Karpas-422 (cell line): ENCODE data around the gene KLF15. TPM values are rescaled to one million over a fixed set of nuclear protein-coding genes. Genes with fewer than 3 reads are reported as not detected.
"Not testable (repeated sequence)": the region's sequence is repeated elsewhere in the genome, so short reads cannot be mapped to it uniquely, and the experiment has no call there.

Experiments
- DNase-seq: peaks from one replicate; pipeline ENCODE4 v3.0.0-alpha.2; 2015
- H2AFZ ChIP-seq: fragments of 200-600 bp; sonication (generic); 2 replicates; pipeline ENCODE4 v1.6.1; 2014; ENCODE audit warnings: antibody characterized with exemption, low read length, mixed read lengths
- H3K27ac ChIP-seq: fragments of 200-600 bp; sonication (generic); 2 replicates; pipeline ENCODE4 v1.5.1; 2014; ENCODE audit warnings: mild to moderate bottlenecking, low read length, moderate library complexity
- H3K27me3 ChIP-seq: fragments of 200-600 bp; sonication (generic); 2 replicates; pipeline ENCODE4 v1.6.1; 2014; ENCODE audit warnings: low read length, mixed read lengths
- H3K36me3 ChIP-seq: fragments of 200-600 bp; sonication (generic); 2 replicates; pipeline ENCODE4 v1.6.1; 2014; ENCODE audit warnings: low read length, mixed read lengths; ENCODE audit not compliant: insufficient read depth
- H3K4me1 ChIP-seq: fragments of 200-600 bp; sonication (generic); 2 replicates; pipeline ENCODE4 v1.6.1; 2014; ENCODE audit warnings: mild to moderate bottlenecking, low read length, mixed read lengths
- H3K4me2 ChIP-seq: fragments of 200-600 bp; sonication (generic); 2 replicates; pipeline ENCODE4 v1.6.1; 2014; ENCODE audit warnings: low read length, low read depth, mild to moderate bottlenecking; ENCODE audit not compliant: poor library complexity, severe bottlenecking
- H3K4me3 ChIP-seq: fragments of 200-600 bp; sonication (generic); 2 replicates; pipeline ENCODE4 v1.5.1; 2014; ENCODE audit warnings: mild to moderate bottlenecking, antibody characterized with exemption, low read length, mixed read lengths
- H3K79me2 ChIP-seq: fragments of 200-600 bp; sonication (generic); 2 replicates; pipeline ENCODE4 v1.6.1; 2014; ENCODE audit warnings: mild to moderate bottlenecking, low read length, mixed read lengths
- H3K9ac ChIP-seq: fragments of 200-600 bp; sonication (generic); 2 replicates; pipeline ENCODE4 v1.6.0; 2014; ENCODE audit warnings: low read length
- H3K9me2 ChIP-seq: fragments of 200-600 bp; sonication (generic), shearing (Covaris generic); replicated peaks from 2 replicates; pipeline ENCODE4 v1.6.0; 2014; ENCODE audit warnings: mild to moderate bottlenecking, low read length, moderate library complexity; ENCODE audit not compliant: insufficient read depth
- H3K9me3 ChIP-seq: fragments of 300-700, 200-600 bp; sonication (generic); 2 replicates; pipeline ENCODE4 v1.6.1; 2014; ENCODE audit warnings: low read length, mixed read lengths
- H4K20me1 ChIP-seq: fragments of 200-600 bp; sonication (generic); 2 replicates; pipeline ENCODE4 v1.6.1; 2014; ENCODE audit warnings: mild to moderate bottlenecking, antibody characterized with exemption, low read length, low read depth; ENCODE audit not compliant: insufficient read depth
- total RNA-seq: library from RNA; depleted of rRNA; stranded (reverse); fragments of >200 nt; shearing (Covaris generic); gene quantifications from 2 replicates; pipeline ENCODE4 v1.2.3, GENCODE V29; 2014; ENCODE audit warnings: low replicate concordance

Gene KLF15
- total RNA-seq, 1 experiment from 2014 or later, result not detected

GRCh38 chr3:126337980-126338651 is 19.1 kb downstream of the KLF15 start:
- Histone ChIP-seq H3K79me2 (no peaks in the 10 kb centered on the region), H3K36me3 (no peaks in the 10 kb centered on the region), H3K27me3 (no peaks in the 10 kb centered on the region), H3K27ac (no peak overlapping the region), H3K9me3 (no peaks in the 10 kb centered on the region), H3K9ac (no peak overlapping the region), H3K9me2 (no peaks in the 10 kb centered on the region), H2AFZ (no peak overlapping the region), H4K20me1 (no peaks in the 10 kb centered on the region), H3K4me2 (no peak overlapping the region), H3K4me1 (no peaks in the 10 kb centered on the region), H3K4me3 (no peak overlapping the region)
- DNase-seq, result no peak

DNA sequence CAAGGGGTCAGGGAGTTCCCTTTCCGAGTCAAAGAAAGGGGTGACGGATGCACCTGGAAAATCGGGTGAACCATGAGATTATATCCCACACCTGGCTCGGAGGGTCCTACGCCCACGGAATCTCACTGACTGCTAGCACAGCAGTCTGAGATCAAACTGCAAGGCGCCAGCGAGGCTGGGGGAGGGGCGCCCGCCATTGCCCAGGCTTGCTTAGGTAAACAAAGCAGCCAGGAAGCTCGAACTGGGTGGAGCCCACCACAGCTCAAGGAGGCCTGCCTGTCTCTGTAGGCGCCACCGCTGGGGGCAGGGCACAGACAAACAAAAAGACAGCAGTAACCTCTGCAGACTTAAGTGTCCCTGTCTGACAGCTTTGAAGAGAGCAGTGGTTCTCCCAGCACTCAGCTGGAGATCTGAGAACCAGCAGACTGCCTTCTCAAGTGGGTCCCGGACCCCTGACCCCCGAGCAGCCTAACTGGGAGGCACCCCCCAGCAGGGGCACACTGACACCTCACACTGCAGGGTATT is 25.3 kb downstream of the KLF15 start:
- not testable (repeated sequence) for H3K9me2 ChIP-seq, H3K27me3 ChIP-seq, H3K4me2 ChIP-seq, H3K9me3 ChIP-seq, H3K4me3 ChIP-seq, DNase-seq, H2AFZ ChIP-seq, H3K27ac ChIP-seq, H3K79me2 ChIP-seq, H3K9ac ChIP-seq, H3K36me3 ChIP-seq, H3K4me1 ChIP-seq, H4K20me1 ChIP-seq

- Histone ChIP-seq H3K79me2 (no peaks in the 10 kb centered on the region), H3K36me3 (no peaks in the 10 kb centered on the region), H4K20me1 (no peaks in the 10 kb centered on the region), H3K4me2 (no peak overlapping the region), H3K27ac (no peak overlapping the region), H3K4me1 (no peaks in the 10 kb centered on the region), H3K27me3 (no peaks in the 10 kb centered on the region), H3K4me3 (no peak overlapping the region), H3K9me2 (no peaks in the 10 kb centered on the region), H3K9ac (no peak overlapping the region), H2AFZ (no peak overlapping the region), H3K9me3 (peaks cover 3% of the 10 kb centered on the region; the same call in 1 of the 2 replicates)
- DNase-seq, result no peak
Measured at GRCh38 chr3:126329927-126330725, 27.1 kb downstream of the KLF15 start.

DNA sequence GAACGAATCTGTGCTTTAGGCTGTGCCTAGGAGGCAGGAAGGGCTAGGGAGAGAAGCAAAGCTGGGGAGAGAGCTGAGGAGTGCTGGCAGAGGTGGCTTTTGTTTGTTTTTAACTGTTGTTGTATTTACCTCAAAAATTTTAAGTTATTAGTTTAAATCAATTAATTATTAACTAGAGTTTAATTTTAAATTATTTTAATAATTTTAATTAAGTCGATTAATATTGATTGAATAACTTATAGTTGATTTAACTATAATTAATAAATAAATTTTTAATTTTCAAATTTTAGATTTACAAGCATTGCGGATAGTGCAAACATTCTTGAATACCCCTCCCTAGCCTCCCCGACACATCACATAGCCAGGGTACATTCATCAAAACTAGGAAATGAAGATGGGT is 30.6 kb downstream of the KLF15 start:
- H3K9me3 ChIP-seq, result peaks cover 3% of the 10 kb centered on the region; the same call in 1 of the 2 replicates
- no peak overlapping the region for H3K9ac ChIP-seq
- H3K79me2 ChIP-seq, result no peaks in the 10 kb centered on the region
- H3K4me2 ChIP-seq, result no peak overlapping the region
- no peak overlapping the region for H3K27ac ChIP-seq
- no peak for DNase-seq
- H3K27me3 ChIP-seq, result no peaks in the 10 kb centered on the region
- H4K20me1 ChIP-seq, result no peaks in the 10 kb centered on the region
- no peak overlapping the region for H3K4me3 ChIP-seq
- no peaks in the 10 kb centered on the region for H3K9me2 ChIP-seq
- H2AFZ ChIP-seq, result no peak overlapping the region
- no peaks in the 10 kb centered on the region for H3K36me3 ChIP-seq
- H3K4me1 ChIP-seq, result no peaks in the 10 kb centered on the region

DNA sequence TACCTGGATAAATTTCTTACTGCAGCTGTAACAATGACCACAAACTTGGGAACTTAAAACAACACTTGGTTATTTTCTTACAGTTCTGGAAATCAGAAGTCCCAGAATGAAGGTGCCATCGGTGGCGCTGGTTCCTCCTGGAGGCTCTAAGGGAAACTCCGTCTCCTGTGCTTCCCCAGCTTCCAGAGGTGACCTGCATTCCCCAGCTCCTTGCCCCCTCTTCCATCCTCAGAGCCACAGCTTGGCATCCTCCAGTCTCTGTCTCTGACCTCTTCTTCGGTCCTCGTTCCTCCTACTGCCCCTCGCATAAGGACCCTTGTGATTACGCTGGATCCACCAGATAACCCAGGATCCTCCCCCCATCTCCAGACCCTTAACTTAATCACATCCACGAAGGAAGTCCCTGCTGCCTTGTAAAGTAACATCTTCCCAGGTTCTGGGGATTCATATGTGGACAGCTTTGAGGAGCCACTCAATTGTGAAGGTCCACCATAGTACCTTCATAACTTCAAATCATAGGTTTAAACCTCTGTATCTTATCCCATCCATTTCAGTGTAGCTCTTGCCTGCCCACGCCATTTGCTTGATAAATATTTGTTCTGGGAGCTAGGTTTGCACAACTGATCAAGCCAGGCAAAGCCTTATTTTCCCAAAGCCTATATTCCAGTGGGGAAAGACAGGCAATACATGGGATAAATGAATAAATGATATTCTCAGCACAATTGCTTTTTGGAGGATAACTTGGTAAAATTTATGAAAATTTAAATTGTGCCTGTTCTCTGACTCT is 34.8 kb downstream of the KLF15 start:
- Histone ChIP-seq H3K4me2 (no peak overlapping the region), H3K4me1 (no peaks in the 10 kb centered on the region), H2AFZ (no peak overlapping the region), H3K9me2 (no peaks in the 10 kb centered on the region), H3K27ac (no peak overlapping the region), H3K36me3 (no peaks in the 10 kb centered on the region), H3K27me3 (no peaks in the 10 kb centered on the region), H3K79me2 (no peaks in the 10 kb centered on the region), H3K9ac (no peak overlapping the region), H4K20me1 (no peaks in the 10 kb centered on the region), H3K9me3 (no peaks in the 10 kb centered on the region), H3K4me3 (no peak overlapping the region)
- DNase-seq, result no peak

DNA sequence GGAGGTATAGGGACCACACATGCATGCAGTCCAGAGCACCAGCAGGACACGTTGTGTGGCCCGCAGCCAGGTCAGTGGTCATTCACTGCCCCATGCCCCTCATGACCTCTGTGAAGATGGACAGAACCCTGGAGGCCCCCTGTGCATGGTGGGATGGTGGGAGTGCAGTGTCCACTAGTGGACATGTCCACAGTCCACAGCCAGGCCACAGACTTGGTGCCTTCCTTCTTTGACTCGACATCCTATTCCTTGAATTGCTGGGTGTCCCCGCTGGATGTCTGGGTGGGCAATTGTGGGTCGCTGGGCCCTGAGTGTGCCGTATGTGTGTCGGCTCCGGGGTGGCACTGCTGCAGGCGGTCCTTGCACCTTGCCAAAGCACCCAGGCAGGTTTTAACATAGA is 35.7 kb downstream of the KLF15 start:
- Histone ChIP-seq H3K9me3 (no peaks in the 10 kb centered on the region), H3K4me2 (no peak overlapping the region), H3K79me2 (no peaks in the 10 kb centered on the region), H3K9me2 (no peaks in the 10 kb centered on the region), H4K20me1 (no peaks in the 10 kb centered on the region), H3K4me1 (no peaks in the 10 kb centered on the region), H3K4me3 (no peak overlapping the region), H3K36me3 (no peaks in the 10 kb centered on the region), H3K27me3 (no peaks in the 10 kb centered on the region), H2AFZ (no peak overlapping the region), H3K9ac (no peak overlapping the region), H3K27ac (no peak overlapping the region)
- no peak for DNase-seq

- Histone ChIP-seq H3K4me3 (no peak overlapping the region), H2AFZ (no peak overlapping the region), H3K4me1 (no peaks in the 10 kb centered on the region), H3K9me2 (no peaks in the 10 kb centered on the region), H3K27ac (no peak overlapping the region), H4K20me1 (no peaks in the 10 kb centered on the region), H3K79me2 (no peaks in the 10 kb centered on the region), H3K9me3 (no peaks in the 10 kb centered on the region), H3K9ac (no peak overlapping the region), H3K36me3 (no peaks in the 10 kb centered on the region), H3K27me3 (no peaks in the 10 kb centered on the region), H3K4me2 (no peak overlapping the region)
- no peak for DNase-seq
Measured at GRCh38 chr3:126320517-126321293, 36.5 kb downstream of the KLF15 start.
